NT2/D1 (cell line): ENCODE measurements around the gene TRNT1.
A peak's percentile ranks its signal among the peaks of the same experiment; 100 is the strongest.

Experiments used
- DNase-seq: peaks from one replicate; pipeline ENCODE4 v3.0.0-alpha.2; 2011; ENCODE audit warnings: low read depth, low spot score
- H3K27me3 ChIP-seq: 2 replicates; pipeline ENCODE4 v1.6.0; 2011; ENCODE audit warnings: mild to moderate bottlenecking; ENCODE audit not compliant: insufficient read length, insufficient read depth
- H3K36me3 ChIP-seq: 2 replicates; pipeline ENCODE4 v1.6.1; 2011; ENCODE audit warnings: mild to moderate bottlenecking, low read length, mixed read lengths; ENCODE audit not compliant: insufficient read depth, insufficient read length
- H3K4me1 ChIP-seq: 2 replicates; pipeline ENCODE4 v1.5.1; 2011; ENCODE audit not compliant: insufficient read depth, insufficient read length
- H3K4me3 ChIP-seq: 2 replicates; pipeline ENCODE4 v1.5.1; 2011; ENCODE audit warnings: low read depth; ENCODE audit not compliant: insufficient read length
- H3K9ac ChIP-seq: 2 replicates; pipeline ENCODE4 v1.6.0; 2011; ENCODE audit warnings: low read depth; ENCODE audit not compliant: insufficient read length
- H3K9me3 ChIP-seq: 2 replicates; pipeline ENCODE4 v1.5.1; 2011; ENCODE audit warnings: mild to moderate bottlenecking, low read length; ENCODE audit not compliant: insufficient read depth
- SUZ12 ChIP-seq: IDR thresholded peaks from 2 replicates; pipeline ENCODE4 v1.6.1; 2011; ENCODE audit not compliant: insufficient read length, insufficient read depth; ENCODE audit errors: extremely low read depth
- YY1 ChIP-seq: IDR thresholded peaks from 2 replicates; pipeline ENCODE4 v1.6.1; 2011; ENCODE audit not compliant: insufficient read length, insufficient read depth
- ZNF274 ChIP-seq: IDR thresholded peaks from 2 replicates; pipeline ENCODE4 v1.6.1; 2011; ENCODE audit warnings: mild to moderate bottlenecking, low read depth, low read length

Gene TRNT1

GRCh38 chr3:3117651-3118050 lies 9.1 kb upstream of the TRNT1 start:
- Histone ChIP-seq H3K9me3 (no peaks in the 10 kb centered on the region), H3K36me3 (no peaks in the 10 kb centered on the region), H3K4me1 (no peaks in the 10 kb centered on the region), H3K9ac (no peak overlapping the region), H3K4me3 (no peak overlapping the region), H3K27me3 (no peaks in the 10 kb centered on the region)
- DNase-seq = no peak
- TF ChIP-seq YY1 = no peak

DNA sequence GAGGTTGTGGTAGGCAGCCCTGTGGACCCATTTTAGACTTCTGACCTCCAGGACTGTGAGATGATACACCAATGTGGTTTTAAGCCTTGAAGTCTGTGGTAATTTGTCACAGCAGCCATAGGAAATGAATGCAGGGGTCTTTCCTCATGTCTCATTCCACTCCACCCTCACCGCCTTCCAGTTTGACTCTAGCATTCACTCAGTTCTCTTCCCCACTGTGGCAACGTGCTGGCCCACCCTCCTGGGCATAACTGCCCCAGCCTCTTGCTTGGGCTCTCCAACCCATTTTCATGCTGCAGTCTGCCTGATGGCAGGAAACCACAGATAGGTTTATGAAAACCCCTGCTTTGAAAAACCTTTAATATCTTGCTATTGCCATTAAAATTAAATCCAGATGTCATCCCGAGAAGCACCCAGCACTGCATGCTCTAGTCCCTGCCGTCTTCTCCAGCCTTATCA lies 7.3 kb upstream of the TRNT1 start:
- no peak for DNase-seq
- TF ChIP-seq YY1 (no peak), SUZ12 (no peak), ZNF274 (no peak)
- H3K9ac ChIP-seq = no peak overlapping the region
- H3K9me3 ChIP-seq = no peaks in the 10 kb centered on the region
- no peaks in the 10 kb centered on the region for H3K4me1 ChIP-seq
- no peaks in the 10 kb centered on the region for H3K27me3 ChIP-seq
- H3K36me3 ChIP-seq = no peaks in the 10 kb centered on the region
- H3K4me3 ChIP-seq = no peak overlapping the region

GRCh38 chr3:3125977-3126376 lies 763 bp upstream of the TRNT1 start:
- Histone ChIP-seq H3K9ac (peak overlapping the region; percentile 99), H3K4me1 (peaks cover 2% of the 10 kb centered on the region), H3K9me3 (peaks cover 4% of the 10 kb centered on the region; the same call in 1 of the 2 replicates), H3K36me3 (peaks cover 27% of the 10 kb centered on the region), H3K4me3 (peak overlapping the region; percentile 100), H3K27me3 (no peaks in the 10 kb centered on the region)
- DNase-seq = no peak
- TF ChIP-seq ZNF274 = no peak
- no peak for TF ChIP-seq SUZ12
- no peak for TF ChIP-seq YY1

- peak overlapping the region; percentile 99 for H3K9ac ChIP-seq
- H3K9me3 ChIP-seq = peaks cover 8% of the 10 kb centered on the region; the same call in 1 of the 2 replicates
- no peak for TF ChIP-seq ZNF274
- TF ChIP-seq YY1 = no peak
- no peak for TF ChIP-seq SUZ12
- peaks cover 2% of the 10 kb centered on the region for H3K4me1 ChIP-seq
- peak overlapping the region; percentile 100 for H3K4me3 ChIP-seq
- DNase-seq = no peak
- no peaks in the 10 kb centered on the region for H3K27me3 ChIP-seq
- peaks cover 31% of the 10 kb centered on the region for H3K36me3 ChIP-seq
Measured at GRCh38 chr3:3127432-3128010, 781 bp downstream of the TRNT1 start.

GRCh38 chr3:3129579-3129978 lies 2.8 kb downstream of the TRNT1 start:
- DNase-seq = no peak
- H3K36me3 ChIP-seq = peaks cover 50% of the 10 kb centered on the region
- TF ChIP-seq SUZ12 = no peak
- no peak for TF ChIP-seq ZNF274
- no peak for TF ChIP-seq YY1
- H3K9me3 ChIP-seq = peaks cover 8% of the 10 kb centered on the region; the same call in 1 of the 2 replicates
- H3K9ac ChIP-seq = no peak overlapping the region
- no peaks in the 10 kb centered on the region for H3K27me3 ChIP-seq
- peaks cover 2% of the 10 kb centered on the region for H3K4me1 ChIP-seq
- H3K4me3 ChIP-seq = no peak overlapping the region

GRCh38 chr3:3133500-3133899 lies 6.8 kb downstream of the TRNT1 start:
- Histone ChIP-seq H3K9ac (no peak overlapping the region), H3K36me3 (peaks cover 79% of the 10 kb centered on the region), H3K9me3 (peaks cover 8% of the 10 kb centered on the region; the same call in 1 of the 2 replicates), H3K27me3 (no peaks in the 10 kb centered on the region), H3K4me3 (no peak overlapping the region), H3K4me1 (no peaks in the 10 kb centered on the region)
- DNase-seq = no peak
- no peak for TF ChIP-seq ZNF274
- no peak for TF ChIP-seq SUZ12
- no peak for TF ChIP-seq YY1

DNA sequence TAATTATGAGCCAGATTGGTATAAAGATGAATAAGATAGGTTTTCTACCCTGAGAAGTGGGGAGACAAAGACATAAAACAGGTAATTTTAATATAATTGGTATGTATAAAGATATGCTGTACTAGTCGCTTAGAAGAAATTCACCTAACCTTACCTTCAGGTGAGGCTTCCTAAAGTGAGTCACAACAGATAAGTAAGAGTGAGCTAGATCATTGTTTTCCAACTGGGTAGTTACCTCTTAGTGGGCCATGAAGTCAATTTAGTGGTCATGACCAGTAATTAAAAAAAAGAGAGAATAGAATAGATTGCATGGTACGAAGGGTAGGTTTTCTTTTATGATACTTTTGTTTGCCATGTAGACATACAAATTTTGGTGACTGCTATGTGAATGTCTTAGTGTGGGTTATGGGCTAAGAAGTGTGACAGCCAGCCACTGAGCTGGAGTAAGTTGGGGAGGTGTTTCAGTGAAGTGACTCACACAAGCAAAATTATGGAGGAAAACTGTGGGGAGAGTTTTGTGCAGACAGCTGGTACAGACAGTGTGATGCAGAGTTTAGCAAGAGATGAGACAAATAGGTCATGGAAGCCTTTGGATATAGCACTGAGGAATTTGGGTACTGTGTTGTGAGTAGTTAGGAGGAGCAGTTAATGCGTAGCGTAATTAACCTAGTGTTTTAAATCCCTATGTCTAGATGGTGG lies 8.2 kb downstream of the TRNT1 start:
- Histone ChIP-seq H3K4me1 (no peaks in the 10 kb centered on the region), H3K4me3 (no peak overlapping the region), H3K9ac (no peak overlapping the region), H3K27me3 (no peaks in the 10 kb centered on the region), H3K36me3 (peaks cover 79% of the 10 kb centered on the region), H3K9me3 (peaks cover 8% of the 10 kb centered on the region; the same call in 1 of the 2 replicates)
- no peak for DNase-seq
- no peak for TF ChIP-seq YY1
